Measurements from ENCODE around the gene CHPF2.

The CHPF2 gene

DNA sequence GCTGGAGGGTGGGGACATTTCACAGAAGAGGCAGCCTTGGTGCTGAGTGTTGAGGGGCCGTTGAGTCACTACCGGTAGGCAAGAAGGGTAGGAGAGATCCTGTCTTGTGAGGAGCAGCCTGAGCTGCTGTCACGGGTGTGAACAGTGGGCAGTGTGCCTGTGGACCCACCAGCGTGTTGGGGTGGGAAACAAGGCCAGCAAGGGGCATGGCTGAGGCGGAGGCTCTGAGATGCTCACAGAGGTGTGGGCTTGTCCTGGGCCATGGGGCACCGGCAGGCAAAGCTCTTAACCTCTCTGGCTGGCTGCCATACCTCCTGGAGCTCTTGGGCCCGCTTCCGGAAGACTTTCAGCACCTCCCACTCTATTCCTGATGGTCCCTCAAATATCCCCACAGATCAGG, 49.8 kb downstream of the CHPF2 start:
- no peak for DNase-seq (ENCODE audit: extremely low read depth in 1 of 2, low read depth in 1 of 2)

DNA sequence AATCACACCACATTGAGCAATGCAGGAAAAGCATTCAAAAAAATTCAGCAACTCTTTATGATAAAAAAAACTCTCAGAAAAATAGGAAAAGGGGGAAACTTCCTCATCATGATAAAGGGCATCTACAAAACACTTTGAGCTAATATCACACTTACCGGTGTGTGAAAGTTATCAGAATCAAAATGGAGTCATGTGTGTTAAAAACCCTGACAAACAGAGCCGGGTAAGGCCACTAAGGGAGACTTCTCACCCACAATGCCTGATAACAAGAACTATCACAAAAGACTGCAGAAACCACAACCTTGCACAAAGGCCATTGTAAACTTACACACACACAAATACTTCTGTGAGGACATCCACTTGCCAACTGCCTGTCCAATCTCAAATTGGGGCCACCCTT, 51.0 kb downstream of the CHPF2 start:
- no peak for DNase-seq (ENCODE audit: extremely low read depth in 1 of 2, low read depth in 1 of 2)

DNA sequence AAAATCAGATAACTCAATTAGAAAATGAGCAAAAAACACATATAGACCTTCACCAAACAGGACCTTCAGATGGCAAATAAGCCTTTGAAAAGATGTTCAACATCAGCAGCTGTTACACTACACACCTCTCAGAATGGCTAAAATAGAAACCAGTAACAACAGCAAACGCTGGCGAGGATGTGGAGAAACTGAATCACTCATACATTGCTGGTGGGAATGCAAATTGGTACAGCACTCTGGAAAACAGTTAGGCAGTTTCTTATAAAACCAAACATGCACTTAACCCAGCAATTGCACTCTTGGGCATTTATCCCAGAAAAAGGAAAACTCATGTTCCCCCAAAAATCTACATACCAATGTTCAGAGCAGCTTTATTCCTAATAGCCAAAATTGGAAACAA, 53.9 kb downstream of the CHPF2 start:
- DNase-seq (ENCODE audit: extremely low read depth in 1 of 2, low read depth in 1 of 2), result no peak
